Measurements from ENCODE around the gene NXPH2. TPM values are rescaled to one million over a fixed set of nuclear protein-coding genes. Genes with fewer than 3 reads are reported as not detected.

Gene NXPH2
- total and polyA plus RNA-seq, 2 of the 13 experiments (the other 11 are each of a cell fraction or from before 2014, with no cell fraction given), result not detected

DNA sequence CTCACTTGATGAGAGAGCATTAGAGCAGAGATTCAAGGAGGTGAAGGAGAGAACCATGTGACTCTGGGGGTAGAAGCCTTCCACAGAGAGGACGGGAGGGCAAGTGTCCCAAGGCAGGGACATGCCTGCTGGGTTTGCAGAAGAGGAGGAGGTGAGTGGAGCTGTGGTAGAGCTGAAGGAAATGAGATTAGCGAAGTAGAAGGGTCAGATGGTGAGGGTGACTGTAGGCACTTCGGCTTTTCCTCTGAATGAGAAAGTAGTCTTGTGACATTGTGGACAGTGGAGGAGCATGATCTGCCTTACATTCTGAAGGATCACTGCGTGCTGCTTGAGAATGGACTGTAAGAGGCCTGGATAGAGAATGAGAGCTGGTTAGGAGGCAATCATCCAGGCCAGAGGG lies 126.0 kb downstream of the NXPH2 start:
- H3K9me3 ChIP-seq (ENCODE audit: low read length), result no peaks in the 10 kb centered on the region
- CTCF ChIA-PET (ENCODE audit: low intra/inter-chr PET ratio, low total read pairs), result no interaction called here
- TF ChIP-seq ZNF407 (CRISPR knock-in tag; IDR thresholded peaks at IDR 0.05; ENCODE audit: not compliant biosample characterization), result no peak
- TF ChIP-seq ZNF678 (CRISPR knock-in tag; IDR thresholded peaks at IDR 0.05), result 0 out of 2 replicates have a peak, but pooled peaks have one; percentile 35
- no peak for TF ChIP-seq ZKSCAN8 (CRISPR knock-in tag; IDR thresholded peaks at IDR 0.05; ENCODE audit: borderline replicate concordance)
- H3K4me2 ChIP-seq (ENCODE audit: low read depth, low read length), result no peak overlapping the region; the same call in 1 of the 2 replicates
- H3K27me3 ChIP-seq (ENCODE audit: control insufficient read depth in 1 of 2, insufficient read depth in 2 of 2, low read length in 2 of 2), result peaks cover 0 to 3% of the 10 kb centered on the region in 2 experiments; a peak in 2 of 5 replicates
- 36% methylated on average over 4 of the region's 4 CpGs for WGBS (ENCODE audit: low lambda C conversion rate)
- no peak overlapping the region for H3K27ac ChIP-seq (ENCODE audit: extremely low read length, insufficient read depth, low read length)
- intact Hi-C loops (cut with micrococcal nuclease; ENCODE audit: unreplicated experiment), result no loop called here
- FAIRE-seq (no peak), ATAC-seq (peak; percentile 39), DNase-seq (ENCODE audit: low spot score) (no peak)
- no peaks in the 10 kb centered on the region for H3K4me1 ChIP-seq (ENCODE audit: insufficient read depth, low read length)
- POLR2A ChIA-PET, result no interaction called here
- in situ Hi-C loops (cut with HindIII; ENCODE audit: extremely low pct_ligation_motif_present, low pct_unique_long_range_greater_than_20kb), result no loop called here
- no peak overlapping the region for H3K9ac ChIP-seq (ENCODE audit: insufficient read depth, low read depth, low read length)
- no peak overlapping the region for H3K4me3 ChIP-seq (replicated peaks in 1 of 3; ENCODE audit: insufficient read depth in 1 of 3, low read depth in 2 of 3, low read length in 3 of 3)
- BruUV-seq (replicated peaks), result no TSS peak
- H3K79me2 ChIP-seq (ENCODE audit: insufficient read depth, low read length), result no peaks in the 10 kb centered on the region
- H2AFZ ChIP-seq (ENCODE audit: low read length), result no peak overlapping the region
- H4K20me1 ChIP-seq (ENCODE audit: insufficient read depth, low read length), result no peaks in the 10 kb centered on the region
- no peaks in the 10 kb centered on the region for H3K36me3 ChIP-seq (replicated peaks in 1 of 2; ENCODE audit: control insufficient read depth in 1 of 2, insufficient read depth in 2 of 2, low read length in 2 of 2)

All from HepG2 (cell line).